ENCODE data around the gene LCN6.

LCN6 gene

GRCh38 chr9:136696502-136696901 is 51.8 kb downstream of the LCN6 start:
- no peak overlapping the region for H3K27ac ChIP-seq (ENCODE audit: low read depth, low read length)
- no peaks in the 10 kb centered on the region for H4K20me1 ChIP-seq (ENCODE audit: low read depth, low read length)
- H3K4me2 ChIP-seq (ENCODE audit: low read depth, low read length, poor library complexity, severe bottlenecking), result no peak overlapping the region
- H3K36me3 ChIP-seq (ENCODE audit: low read length), result no peaks in the 10 kb centered on the region
- H3K9me2 ChIP-seq (replicated peaks; ENCODE audit: insufficient read depth, low read length), result no peaks in the 10 kb centered on the region
- TF ChIP-seq CTCF (IDR thresholded peaks at IDR 0.05; ENCODE audit: insufficient read depth, low read length, poor library complexity, severe bottlenecking) (no peak), EZH2phosphoT487 (conservative IDR thresholded peaks at IDR 0.05; ENCODE audit: low read length) (no peak)
- H3F3A ChIP-seq (ENCODE audit: insufficient read depth), result no peaks in the 10 kb centered on the region
- no peak overlapping the region for H3K9ac ChIP-seq (ENCODE audit: low read length)
- no peak overlapping the region for H2AFZ ChIP-seq (ENCODE audit: low read depth, low read length, severe bottlenecking)
- H3K79me2 ChIP-seq (ENCODE audit: insufficient read depth, low read length), result no peaks in the 10 kb centered on the region
- no peak overlapping the region for H3K4me3 ChIP-seq (ENCODE audit: insufficient read depth, low read length, poor library complexity, severe bottlenecking)
- no peaks in the 10 kb centered on the region for H3K27me3 ChIP-seq (ENCODE audit: low read length)
- H3K9me3 ChIP-seq (ENCODE audit: insufficient read depth, low read length), result no peaks in the 10 kb centered on the region

DNA sequence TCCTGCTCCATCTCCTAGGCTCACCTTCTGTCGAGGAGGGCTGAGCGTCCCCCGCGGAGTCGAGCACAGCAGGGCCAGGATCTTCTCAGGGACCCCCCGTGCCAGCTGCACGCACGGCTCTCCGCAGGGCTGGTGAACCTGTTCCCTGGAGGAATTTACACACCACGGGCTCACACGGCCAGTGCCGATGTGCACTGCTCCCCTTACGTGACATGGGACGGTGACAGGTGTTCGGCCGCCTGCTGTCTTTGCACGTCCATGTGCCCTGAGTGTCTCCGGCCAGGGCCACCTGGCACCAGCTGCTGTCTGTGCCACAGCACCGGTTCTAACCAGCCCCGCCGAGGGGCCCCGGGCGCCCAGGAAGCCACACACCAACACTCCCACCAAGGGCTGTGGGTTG is 52.4 kb downstream of the LCN6 start:
- no peak for TF ChIP-seq CTCF (IDR thresholded peaks at IDR 0.05; ENCODE audit: insufficient read depth, low read length, poor library complexity, severe bottlenecking)
- Histone ChIP-seq H3K4me2 (ENCODE audit: low read depth, low read length, poor library complexity, severe bottlenecking) (no peak overlapping the region), H3K9ac (ENCODE audit: low read length) (no peak overlapping the region), H3K9me3 (ENCODE audit: insufficient read depth, low read length) (no peaks in the 10 kb centered on the region), H4K20me1 (ENCODE audit: low read depth, low read length) (no peaks in the 10 kb centered on the region), H3K4me3 (ENCODE audit: insufficient read depth, low read length, poor library complexity, severe bottlenecking) (no peak overlapping the region), H3K27ac (ENCODE audit: low read depth, low read length) (no peak overlapping the region), H3K27me3 (ENCODE audit: low read length) (no peaks in the 10 kb centered on the region), H3K9me2 (replicated peaks; ENCODE audit: insufficient read depth, low read length) (no peaks in the 10 kb centered on the region), H2AFZ (ENCODE audit: low read depth, low read length, severe bottlenecking) (no peak overlapping the region), H3K79me2 (ENCODE audit: insufficient read depth, low read length) (no peaks in the 10 kb centered on the region), H3F3A (ENCODE audit: insufficient read depth) (no peaks in the 10 kb centered on the region), H3K36me3 (ENCODE audit: low read length) (no peaks in the 10 kb centered on the region)

DNA sequence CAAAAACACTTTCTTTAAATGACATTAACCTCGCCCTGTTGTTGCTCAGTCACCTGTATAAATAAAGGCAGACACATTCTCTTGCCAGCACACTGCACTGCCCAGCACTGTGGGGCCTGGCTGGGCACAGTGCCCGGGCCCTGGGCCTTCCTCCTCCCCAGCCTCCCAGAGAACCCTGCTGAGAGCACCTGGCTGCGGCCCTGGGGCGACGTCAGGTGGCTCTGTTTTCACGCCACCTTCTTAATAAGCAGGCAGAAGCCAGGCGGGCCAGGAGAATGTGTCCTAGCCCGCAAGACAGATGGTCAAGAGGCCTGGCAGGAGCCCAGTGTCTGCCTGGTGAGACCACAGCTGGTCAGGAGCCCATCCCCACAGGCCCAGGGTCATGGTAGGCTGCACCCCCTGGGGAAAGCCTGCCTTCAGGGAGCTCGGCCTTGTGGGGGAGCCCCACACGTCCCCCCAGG is 52.9 kb downstream of the LCN6 start:
- Histone ChIP-seq H3K9me3 (ENCODE audit: insufficient read depth, low read length) (no peaks in the 10 kb centered on the region), H2AFZ (ENCODE audit: low read depth, low read length, severe bottlenecking) (no peak overlapping the region), H3K4me2 (ENCODE audit: low read depth, low read length, poor library complexity, severe bottlenecking) (no peak overlapping the region), H3K27ac (ENCODE audit: low read depth, low read length) (no peak overlapping the region), H3K27me3 (ENCODE audit: low read length) (no peaks in the 10 kb centered on the region), H3K79me2 (ENCODE audit: insufficient read depth, low read length) (no peaks in the 10 kb centered on the region), H3K4me3 (ENCODE audit: insufficient read depth, low read length, poor library complexity, severe bottlenecking) (no peak overlapping the region), H3F3A (ENCODE audit: insufficient read depth) (no peaks in the 10 kb centered on the region), H3K9ac (ENCODE audit: low read length) (no peak overlapping the region), H4K20me1 (ENCODE audit: low read depth, low read length) (no peaks in the 10 kb centered on the region), H3K36me3 (ENCODE audit: low read length) (no peaks in the 10 kb centered on the region), H3K9me2 (replicated peaks; ENCODE audit: insufficient read depth, low read length) (no peaks in the 10 kb centered on the region)
- TF ChIP-seq CTCF (IDR thresholded peaks at IDR 0.05; ENCODE audit: insufficient read depth, low read length, poor library complexity, severe bottlenecking), result no peak
- TF ChIP-seq EZH2phosphoT487 (conservative IDR thresholded peaks at IDR 0.05; ENCODE audit: low read length), result no peak

GRCh38 chr9:136694872-136695247 is 53.5 kb downstream of the LCN6 start:
- Histone ChIP-seq H4K20me1 (ENCODE audit: low read depth, low read length) (no peaks in the 10 kb centered on the region), H3K36me3 (ENCODE audit: low read length) (no peaks in the 10 kb centered on the region), H3K27ac (ENCODE audit: low read depth, low read length) (no peak overlapping the region), H3K9ac (ENCODE audit: low read length) (no peak overlapping the region), H3K9me2 (replicated peaks; ENCODE audit: insufficient read depth, low read length) (no peaks in the 10 kb centered on the region), H3K79me2 (ENCODE audit: insufficient read depth, low read length) (no peaks in the 10 kb centered on the region), H3K9me3 (ENCODE audit: insufficient read depth, low read length) (no peaks in the 10 kb centered on the region), H2AFZ (ENCODE audit: low read depth, low read length, severe bottlenecking) (no peak overlapping the region), H3F3A (ENCODE audit: insufficient read depth) (no peaks in the 10 kb centered on the region), H3K27me3 (ENCODE audit: low read length) (no peaks in the 10 kb centered on the region), H3K4me3 (ENCODE audit: insufficient read depth, low read length, poor library complexity, severe bottlenecking) (no peak overlapping the region), H3K4me2 (ENCODE audit: low read depth, low read length, poor library complexity, severe bottlenecking) (no peak overlapping the region)
- TF ChIP-seq EZH2phosphoT487 (conservative IDR thresholded peaks at IDR 0.05; ENCODE audit: low read length), result no peak
- TF ChIP-seq CTCF (IDR thresholded peaks at IDR 0.05; ENCODE audit: insufficient read depth, low read length, poor library complexity, severe bottlenecking), result no peak

Measured in SU-DHL-6 (cell line).